Measurements from ENCODE around the gene CACNA2D1. TPM values are rescaled to one million over a fixed set of nuclear protein-coding genes. Genes with fewer than 3 reads are reported as not detected.

Gene CACNA2D1
- total and polyA plus RNA-seq, 9 of the 15 experiments (the other 6 are each of a cell fraction or from before 2014, with no cell fraction given): 0.49 TPM; not detected in 8

GRCh38 chr7:82397879-82398524 lies 45.6 kb downstream of the CACNA2D1 start:
- ATAC-seq (no peak), FAIRE-seq (no peak), DNase-seq (ENCODE audit: extremely low read depth in 1 of 4, low spot score in 3 of 4) (no peak)
- ChIA-PET CTCF (ENCODE audit: low intra/inter-chr PET ratio) (no interaction called here), POLR2A (no interaction called here)
- Histone ChIP-seq H2AFZ (ENCODE audit: low read depth, low read length) (no peak overlapping the region), H3K79me2 (ENCODE audit: control insufficient read depth, insufficient read depth, low read length) (no peaks in the 10 kb centered on the region), H3K36me3 (ENCODE audit: control insufficient read depth, insufficient read depth, low read length) (no peaks in the 10 kb centered on the region), H3K27ac (ENCODE audit: extremely low read depth, low read depth, low read length) (no peak overlapping the region), H3K4me2 (ENCODE audit: insufficient read depth, low read length) (no peak overlapping the region), H3K9me1 (ENCODE audit: control insufficient read depth, insufficient read depth, low read length) (no peaks in the 10 kb centered on the region), H3K4me3 (no peak overlapping the region), H3K9me3 (replicated peaks; ENCODE audit: control insufficient read depth, insufficient read depth, low read depth, low read length) (no peaks in the 10 kb centered on the region), H4K20me1 (replicated peaks; ENCODE audit: control insufficient read depth, insufficient read depth, low read length) (no peaks in the 10 kb centered on the region), H3K9ac (ENCODE audit: insufficient read depth in 1 of 2, low read depth in 2 of 2, low read length in 2 of 2) (no peak overlapping the region), H3K27me3 (ENCODE audit: control insufficient read depth in 2 of 2, insufficient read depth in 2 of 2, low read length in 2 of 2) (no peaks in the 10 kb centered on the region), H3K4me1 (replicated peaks in 1 of 2; ENCODE audit: control insufficient read depth in 2 of 2, insufficient read depth in 2 of 2, low read length in 2 of 2) (no peaks in the 10 kb centered on the region)
- in situ Hi-C loops (cut with MboI): no loop called here
- TF ChIP-seq SMAD1 (IDR thresholded peaks at IDR 0.05; ENCODE audit: low read depth, low read length, partially characterized antibody) (no peak), MXI1 (IDR thresholded peaks at IDR 0.05; ENCODE audit: low read depth, low read length) (no peak), MBD1 (CRISPR knock-in tag; IDR thresholded peaks at IDR 0.05) (no peak), KDM5B (IDR thresholded peaks at IDR 0.05; ENCODE audit: insufficient replicate concordance, low read depth, low read length) (no peak), ZNF121 (CRISPR knock-in tag; conservative IDR thresholded peaks at IDR 0.05) (no peak), RBM34 (IDR thresholded peaks at IDR 0.05; ENCODE audit: borderline replicate concordance, insufficient read depth, low read length) (no peak), CREB5 (CRISPR knock-in tag; IDR thresholded peaks at IDR 0.05) (no peak), SLC30A9 (CRISPR knock-in tag; IDR thresholded peaks at IDR 0.05) (no peak), ZNF511 (CRISPR knock-in tag; IDR thresholded peaks at IDR 0.05) (no peak), EP400 (IDR thresholded peaks at IDR 0.05) (no peak), ZNF280B (CRISPR knock-in tag; IDR thresholded peaks at IDR 0.05) (no peak)
- intact Hi-C loops (cut with micrococcal nuclease): no loop called here
- no TSS peak for BruUV-seq (replicated peaks)
- WGBS (ENCODE audit: insufficient coverage, low coverage, missing lambda C conversion rate): 0% methylated on average over 1 of the region's 1 CpG

Measured in K562 (cell line).